ENCODE data around the gene MGAT4B.
"Not testable (repeated sequence)": the region's sequence is repeated elsewhere in the genome, so short reads cannot be mapped to it uniquely, and the experiment has no call there.

Gene MGAT4B

GRCh38 chr5:179806250-179807048 is at the start of gene MGAT4B:
Gene MGAT4B, minus strand, starts transcription at chr5:179806866. Its CDS starts 283 bp downstream, at chr5:179806583.
- peak in 1 of 2 experiments; percentile 83 for DNase-seq

- no peak for DNase-seq
Observed at GRCh38 chr5:179854356-179854755, 47.7 kb upstream of the MGAT4B start.

GRCh38 chr5:179852993-179853547 is 46.4 kb upstream of the MGAT4B start:
- no peak for DNase-seq

GRCh38 chr5:179841621-179842020 is 35.0 kb upstream of the MGAT4B start:
- no peak for DNase-seq

GRCh38 chr5:179840766-179841165 is 34.1 kb upstream of the MGAT4B start:
- no peak for DNase-seq

GRCh38 chr5:179840321-179840720 is 33.7 kb upstream of the MGAT4B start:
- DNase-seq = no peak

GRCh38 chr5:179839328-179840256 is 32.9 kb upstream of the MGAT4B start:
- no peak for DNase-seq

GRCh38 chr5:179837076-179838011 is 30.7 kb upstream of the MGAT4B start:
- DNase-seq = no peak

GRCh38 chr5:179836225-179837019 is 29.8 kb upstream of the MGAT4B start:
- DNase-seq = no peak

- not testable (repeated sequence) for DNase-seq
Observed at GRCh38 chr5:179834871-179835270, 28.2 kb upstream of the MGAT4B start.

- DNase-seq = no peak
Observed at GRCh38 chr5:179834120-179834519, 27.5 kb upstream of the MGAT4B start.

GRCh38 chr5:179833709-179834070 is 27.0 kb upstream of the MGAT4B start:
- no peak for DNase-seq

GRCh38 chr5:179833056-179833708 is 26.5 kb upstream of the MGAT4B start:
- DNase-seq = no peak

- DNase-seq = no peak
Observed at GRCh38 chr5:179832039-179832745, 25.5 kb upstream of the MGAT4B start.

- DNase-seq = no peak
Observed at GRCh38 chr5:179830818-179831468, 24.3 kb upstream of the MGAT4B start.

- no peak for DNase-seq
Observed at GRCh38 chr5:179829732-179830435, 23.2 kb upstream of the MGAT4B start.

- no peak for DNase-seq
Observed at GRCh38 chr5:179828756-179829421, 22.2 kb upstream of the MGAT4B start.

- no peak for DNase-seq
Observed at GRCh38 chr5:179827680-179828079, 21.0 kb upstream of the MGAT4B start.
